PC-9 (cell line): ENCODE measurements around the gene ZNF562.

Experiments used
- EZH2 ChIP-seq: fragments of 200-600 bp; sonication (generic); IDR thresholded peaks from 2 replicates; pipeline ENCODE4 v1.8.0; 2017; ENCODE audit warnings: antibody characterized with exemption, low read depth
- TF ChIP-seq, protein P1 (sequence below): fragments of 200-600 bp; sonication (generic); conservative IDR thresholded peaks from 2 replicates; pipeline ENCODE4 v1.6.1; 2017; ENCODE audit warnings: mixed run types, antibody characterized with exemption, mild to moderate bottlenecking, moderate library complexity

DNA sequence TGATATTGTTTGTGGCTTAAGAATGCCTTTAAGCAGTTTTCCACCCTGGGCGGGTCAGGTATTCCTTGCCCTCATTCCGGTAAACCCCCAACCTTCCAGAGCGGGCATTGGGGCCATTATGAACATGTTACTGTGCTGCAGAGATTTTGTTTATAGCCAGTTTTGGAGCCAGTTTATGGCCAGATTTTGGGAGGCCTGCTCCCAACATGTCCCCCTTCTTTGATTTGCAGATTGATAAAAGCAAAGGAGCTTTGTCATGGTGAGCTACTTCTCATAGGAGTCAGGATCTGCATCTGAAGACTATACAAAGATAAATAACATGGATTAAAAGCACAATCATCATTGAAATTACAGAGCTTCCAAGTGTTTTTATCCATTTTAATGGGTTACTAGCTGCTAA, 36.9 kb upstream of the ZNF562 start:
- TF ChIP-seq, protein P1, sequence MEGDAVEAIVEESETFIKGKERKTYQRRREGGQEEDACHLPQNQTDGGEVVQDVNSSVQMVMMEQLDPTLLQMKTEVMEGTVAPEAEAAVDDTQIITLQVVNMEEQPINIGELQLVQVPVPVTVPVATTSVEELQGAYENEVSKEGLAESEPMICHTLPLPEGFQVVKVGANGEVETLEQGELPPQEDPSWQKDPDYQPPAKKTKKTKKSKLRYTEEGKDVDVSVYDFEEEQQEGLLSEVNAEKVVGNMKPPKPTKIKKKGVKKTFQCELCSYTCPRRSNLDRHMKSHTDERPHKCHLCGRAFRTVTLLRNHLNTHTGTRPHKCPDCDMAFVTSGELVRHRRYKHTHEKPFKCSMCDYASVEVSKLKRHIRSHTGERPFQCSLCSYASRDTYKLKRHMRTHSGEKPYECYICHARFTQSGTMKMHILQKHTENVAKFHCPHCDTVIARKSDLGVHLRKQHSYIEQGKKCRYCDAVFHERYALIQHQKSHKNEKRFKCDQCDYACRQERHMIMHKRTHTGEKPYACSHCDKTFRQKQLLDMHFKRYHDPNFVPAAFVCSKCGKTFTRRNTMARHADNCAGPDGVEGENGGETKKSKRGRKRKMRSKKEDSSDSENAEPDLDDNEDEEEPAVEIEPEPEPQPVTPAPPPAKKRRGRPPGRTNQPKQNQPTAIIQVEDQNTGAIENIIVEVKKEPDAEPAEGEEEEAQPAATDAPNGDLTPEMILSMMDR = no peak
- TF ChIP-seq EZH2 = no peak
